HepG2 (cell line): Measurements from ENCODE around the gene FAM169A. TPM values are rescaled to one million over a fixed set of nuclear protein-coding genes. Genes with fewer than 3 reads are reported as not detected.

Experiments used
- GATA4 ChIP-seq: sonication (generic); IDR thresholded peaks from 2 replicates; pipeline ENCODE4 v1.6.1; 2016; ENCODE audit warnings: antibody characterized with exemption, low read depth, borderline replicate concordance
- HNF4G ChIP-seq, 2 experiments: sonication (generic) in 1 of 2; formaldehyde crosslinking in 1 of 2; IDR thresholded peaks; 2 replicates each; pipeline versions ENCODE4 v1.4.0 to v1.6.1; 2011 to 2020; ENCODE audit warnings: borderline replicate concordance in 2 of 2, low read depth in 2 of 2, mild to moderate bottlenecking in 2 of 2, low read length in 1 of 2, missing genetic modification reagents in 1 of 2, moderate library complexity in 1 of 2
- HNRNPH1 ChIP-seq: fragments of 200-400 bp; formaldehyde crosslinking; optimal IDR thresholded peaks from 2 replicates; pipeline ENCODE3; 2017; ENCODE audit warnings: mild to moderate bottlenecking, low read depth, low read length
- KLF12 ChIP-seq: sonication (generic); formaldehyde crosslinking; IDR thresholded peaks from 2 replicates; pipeline ENCODE4 v1.4.0; 2020; ENCODE audit warnings: missing genetic modification reagents, borderline replicate concordance
- MEIS1 ChIP-seq: sonication (generic); formaldehyde crosslinking; IDR thresholded peaks from 2 replicates; pipeline ENCODE4 v1.9.0; 2021; ENCODE audit warnings: mild to moderate bottlenecking, missing genetic modification reagents, moderate library complexity, borderline replicate concordance
- MIER2 ChIP-seq: IDR thresholded peaks from 2 replicates; pipeline ENCODE4 v1.6.1; 2016; ENCODE audit warnings: missing biosample characterization, missing genetic modification reagents
- MLX ChIP-seq: IDR thresholded peaks from 2 replicates; pipeline ENCODE4 v1.6.1; 2016
- NR2C2 ChIP-seq: sonication (generic); formaldehyde crosslinking; IDR thresholded peaks from 2 replicates; pipeline ENCODE4 v1.4.0; 2020; ENCODE audit warnings: missing genetic modification reagents, mild to moderate bottlenecking, moderate library complexity, borderline replicate concordance
- PRPF4 ChIP-seq: fragments of 200-400 bp; formaldehyde crosslinking; IDR thresholded peaks from 2 replicates; pipeline ENCODE4 v1.6.1; 2016; ENCODE audit warnings: low read length, low read depth; ENCODE audit not compliant: poor library complexity, severe bottlenecking
- SOX5 ChIP-seq: IDR thresholded peaks from 2 replicates; pipeline ENCODE4 v1.6.1; 2016; ENCODE audit warnings: borderline replicate concordance
- YEATS2 ChIP-seq: sonication (generic); formaldehyde crosslinking; IDR thresholded peaks from 2 replicates; pipeline ENCODE4 v1.4.0; 2020; ENCODE audit warnings: missing genetic modification reagents, borderline replicate concordance
- ZBTB7A ChIP-seq: sonication (generic); formaldehyde crosslinking; IDR thresholded peaks from 2 replicates; pipeline ENCODE4 v1.8.0; 2022; ENCODE audit warnings: mild to moderate bottlenecking, missing genetic modification reagents
- ZBTB8A ChIP-seq: sonication (generic); formaldehyde crosslinking; IDR thresholded peaks from 2 replicates; pipeline ENCODE4 v1.4.0; 2020; ENCODE audit warnings: mild to moderate bottlenecking, low read depth, missing genetic modification reagents, borderline replicate concordance
- ZNF224 ChIP-seq: sonication (generic); formaldehyde crosslinking; IDR thresholded peaks from 2 replicates; pipeline ENCODE4 v1.5.0; 2020; ENCODE audit warnings: mild to moderate bottlenecking, missing genetic modification reagents
- ZNF251 ChIP-seq: sonication (generic); formaldehyde crosslinking; IDR thresholded peaks from 2 replicates; pipeline ENCODE4 v1.9.0; 2021; ENCODE audit warnings: mild to moderate bottlenecking, missing genetic modification reagents
- ZNF264 ChIP-seq: sonication (generic); formaldehyde crosslinking; IDR thresholded peaks from 2 replicates; pipeline ENCODE4 v1.4.0; 2020; ENCODE audit warnings: missing genetic modification reagents
- ZNF720 ChIP-seq: sonication (generic); formaldehyde crosslinking; IDR thresholded peaks from 2 replicates; pipeline ENCODE4 v1.4.0; 2020; ENCODE audit warnings: missing genetic modification reagents
- ZSCAN12 ChIP-seq: sonication (generic); formaldehyde crosslinking; IDR thresholded peaks from 2 replicates; pipeline ENCODE4 v1.9.0; 2021; ENCODE audit warnings: mild to moderate bottlenecking, missing genetic modification reagents
- ZSCAN20 ChIP-seq: sonication (generic); formaldehyde crosslinking; IDR thresholded peaks from 2 replicates; pipeline ENCODE4 v1.4.0; 2020; ENCODE audit warnings: missing genetic modification reagents, mild to moderate bottlenecking, borderline replicate concordance
- polyA plus RNA-seq, 8 experiments: library from polyadenylated mRNA; depleted of rRNA in 3 of 8; stranded (reverse) in 7 of 8; unstranded in 1 of 8; fragments of >200 nt; fragmentation: Illumina TruSeq in 4 of 8; extraction: Trizol in 4 of 8; gene quantifications; 2 replicates each; pipeline versions ENCODE4 v1.2.1 to v1.2.3, GENCODE V29; 2011 to 2016; ENCODE audit warnings: low read depth in 4 of 8, missing spikeins in 1 of 8, mixed read lengths in 1 of 8; ENCODE audit not compliant: insufficient read depth in 1 of 8
- total RNA-seq, 5 experiments: library from RNA; depleted of rRNA; stranded (reverse); fragments of >200 nt; fragmentation: Illumina TruSeq; extraction: Trizol; gene quantifications; 2 replicates each; pipeline ENCODE4 v1.2.3, GENCODE V29; 2016; ENCODE audit warnings: low read depth in 1 of 5
- TF ChIP-seq, protein P1 (sequence below): sonication (generic); formaldehyde crosslinking; IDR thresholded peaks from 2 replicates; pipeline ENCODE4 v1.4.0; 2020; ENCODE audit warnings: mild to moderate bottlenecking, missing genetic modification reagents
- TF ChIP-seq, protein P2 (sequence below): sonication (generic); formaldehyde crosslinking; IDR thresholded peaks from 2 replicates; pipeline ENCODE4 v1.4.0; 2020; ENCODE audit warnings: missing genetic modification reagents
- TF ChIP-seq, protein P3 (sequence below): sonication (generic); formaldehyde crosslinking; IDR thresholded peaks from 2 replicates; pipeline ENCODE4 v1.5.0; 2020; ENCODE audit warnings: missing genetic modification reagents, mild to moderate bottlenecking, borderline replicate concordance

FAM169A gene
- total and polyA plus RNA-seq, 2 of the 13 experiments (the other 11 are each of a cell fraction or from before 2014, with no cell fraction given): 21.1 to 110 TPM

- TF ChIP-seq, protein P1, sequence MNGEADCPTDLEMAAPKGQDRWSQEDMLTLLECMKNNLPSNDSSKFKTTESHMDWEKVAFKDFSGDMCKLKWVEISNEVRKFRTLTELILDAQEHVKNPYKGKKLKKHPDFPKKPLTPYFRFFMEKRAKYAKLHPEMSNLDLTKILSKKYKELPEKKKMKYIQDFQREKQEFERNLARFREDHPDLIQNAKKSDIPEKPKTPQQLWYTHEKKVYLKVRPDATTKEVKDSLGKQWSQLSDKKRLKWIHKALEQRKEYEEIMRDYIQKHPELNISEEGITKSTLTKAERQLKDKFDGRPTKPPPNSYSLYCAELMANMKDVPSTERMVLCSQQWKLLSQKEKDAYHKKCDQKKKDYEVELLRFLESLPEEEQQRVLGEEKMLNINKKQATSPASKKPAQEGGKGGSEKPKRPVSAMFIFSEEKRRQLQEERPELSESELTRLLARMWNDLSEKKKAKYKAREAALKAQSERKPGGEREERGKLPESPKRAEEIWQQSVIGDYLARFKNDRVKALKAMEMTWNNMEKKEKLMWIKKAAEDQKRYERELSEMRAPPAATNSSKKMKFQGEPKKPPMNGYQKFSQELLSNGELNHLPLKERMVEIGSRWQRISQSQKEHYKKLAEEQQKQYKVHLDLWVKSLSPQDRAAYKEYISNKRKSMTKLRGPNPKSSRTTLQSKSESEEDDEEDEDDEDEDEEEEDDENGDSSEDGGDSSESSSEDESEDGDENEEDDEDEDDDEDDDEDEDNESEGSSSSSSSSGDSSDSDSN: peak; percentile 51; the same call in 1 of the 2 replicates
- no peak for TF ChIP-seq ZSCAN12 (CRISPR knock-in tag)
- 0 out of 2 replicates have a peak, but pooled peaks have one; percentile 64 for TF ChIP-seq MEIS1 (CRISPR knock-in tag)
- TF ChIP-seq ZNF720 (CRISPR knock-in tag): no peak
- TF ChIP-seq KLF12 (CRISPR knock-in tag): no peak
- TF ChIP-seq ZBTB7A (CRISPR knock-in tag): no peak
- TF ChIP-seq ZNF264 (CRISPR knock-in tag): peak; percentile 92
- TF ChIP-seq MLX (CRISPR knock-in tag): peak; percentile 94
- no peak for TF ChIP-seq ZNF224 (CRISPR knock-in tag)
- TF ChIP-seq SOX5 (CRISPR knock-in tag): peak; percentile 75
- TF ChIP-seq, protein P2, sequence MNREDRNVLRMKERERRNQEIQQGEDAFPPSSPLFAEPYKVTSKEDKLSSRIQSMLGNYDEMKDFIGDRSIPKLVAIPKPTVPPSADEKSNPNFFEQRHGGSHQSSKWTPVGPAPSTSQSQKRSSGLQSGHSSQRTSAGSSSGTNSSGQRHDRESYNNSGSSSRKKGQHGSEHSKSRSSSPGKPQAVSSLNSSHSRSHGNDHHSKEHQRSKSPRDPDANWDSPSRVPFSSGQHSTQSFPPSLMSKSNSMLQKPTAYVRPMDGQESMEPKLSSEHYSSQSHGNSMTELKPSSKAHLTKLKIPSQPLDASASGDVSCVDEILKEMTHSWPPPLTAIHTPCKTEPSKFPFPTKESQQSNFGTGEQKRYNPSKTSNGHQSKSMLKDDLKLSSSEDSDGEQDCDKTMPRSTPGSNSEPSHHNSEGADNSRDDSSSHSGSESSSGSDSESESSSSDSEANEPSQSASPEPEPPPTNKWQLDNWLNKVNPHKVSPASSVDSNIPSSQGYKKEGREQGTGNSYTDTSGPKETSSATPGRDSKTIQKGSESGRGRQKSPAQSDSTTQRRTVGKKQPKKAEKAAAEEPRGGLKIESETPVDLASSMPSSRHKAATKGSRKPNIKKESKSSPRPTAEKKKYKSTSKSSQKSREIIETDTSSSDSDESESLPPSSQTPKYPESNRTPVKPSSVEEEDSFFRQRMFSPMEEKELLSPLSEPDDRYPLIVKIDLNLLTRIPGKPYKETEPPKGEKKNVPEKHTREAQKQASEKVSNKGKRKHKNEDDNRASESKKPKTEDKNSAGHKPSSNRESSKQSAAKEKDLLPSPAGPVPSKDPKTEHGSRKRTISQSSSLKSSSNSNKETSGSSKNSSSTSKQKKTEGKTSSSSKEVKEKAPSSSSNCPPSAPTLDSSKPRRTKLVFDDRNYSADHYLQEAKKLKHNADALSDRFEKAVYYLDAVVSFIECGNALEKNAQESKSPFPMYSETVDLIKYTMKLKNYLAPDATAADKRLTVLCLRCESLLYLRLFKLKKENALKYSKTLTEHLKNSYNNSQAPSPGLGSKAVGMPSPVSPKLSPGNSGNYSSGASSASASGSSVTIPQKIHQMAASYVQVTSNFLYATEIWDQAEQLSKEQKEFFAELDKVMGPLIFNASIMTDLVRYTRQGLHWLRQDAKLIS: peak; percentile 47; the same call in 1 of the 2 replicates
- 0 out of 2 replicates have a peak, but pooled peaks have one; percentile 48 for TF ChIP-seq MIER2 (CRISPR knock-in tag)
- no peak for TF ChIP-seq ZBTB8A (CRISPR knock-in tag)
- peak; percentile 25; the same call in 1 of the 2 replicates for TF ChIP-seq NR2C2
- TF ChIP-seq HNRNPH1: no peak
- no peak for TF ChIP-seq ZSCAN20 (CRISPR knock-in tag)
- peak; percentile 93 for TF ChIP-seq HNF4G (IDR thresholded peaks at IDR 0.05; ENCODE audit: borderline replicate concordance, low read depth, low read length)
- TF ChIP-seq HNF4G (CRISPR knock-in tag; IDR thresholded peaks at IDR 0.05; ENCODE audit: borderline replicate concordance, low read depth): peak; percentile 79; the same call in 1 of the 2 replicates
- 0 out of 2 replicates have a peak, but pooled peaks have one; percentile 79 for TF ChIP-seq GATA4
- TF ChIP-seq, protein P3, sequence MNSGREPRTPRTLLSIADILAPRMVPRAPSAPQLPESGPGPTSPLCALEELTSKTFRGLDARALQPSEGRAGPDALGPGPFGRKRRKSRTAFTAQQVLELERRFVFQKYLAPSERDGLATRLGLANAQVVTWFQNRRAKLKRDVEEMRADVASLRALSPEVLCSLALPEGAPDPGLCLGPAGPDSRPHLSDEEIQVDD (CRISPR knock-in tag): no peak
- no peak for TF ChIP-seq PRPF4
- no peak for TF ChIP-seq ZNF251 (CRISPR knock-in tag)
- TF ChIP-seq YEATS2: 0 out of 2 replicates have a peak, but pooled peaks have one; percentile 25
Measured at GRCh38 chr5:74875994-74876791, 10.0 kb upstream of the FAM169A start (continued).
